SHP77 (cell line): ENCODE data around the gene SLC5A12.

ENCODE experiments used
- DNase-seq, 2 experiments: peaks; one replicate each; lab custom pipeline; 2025; lab: John Stamatoyannopoulos, UW

SLC5A12 gene

DNA sequence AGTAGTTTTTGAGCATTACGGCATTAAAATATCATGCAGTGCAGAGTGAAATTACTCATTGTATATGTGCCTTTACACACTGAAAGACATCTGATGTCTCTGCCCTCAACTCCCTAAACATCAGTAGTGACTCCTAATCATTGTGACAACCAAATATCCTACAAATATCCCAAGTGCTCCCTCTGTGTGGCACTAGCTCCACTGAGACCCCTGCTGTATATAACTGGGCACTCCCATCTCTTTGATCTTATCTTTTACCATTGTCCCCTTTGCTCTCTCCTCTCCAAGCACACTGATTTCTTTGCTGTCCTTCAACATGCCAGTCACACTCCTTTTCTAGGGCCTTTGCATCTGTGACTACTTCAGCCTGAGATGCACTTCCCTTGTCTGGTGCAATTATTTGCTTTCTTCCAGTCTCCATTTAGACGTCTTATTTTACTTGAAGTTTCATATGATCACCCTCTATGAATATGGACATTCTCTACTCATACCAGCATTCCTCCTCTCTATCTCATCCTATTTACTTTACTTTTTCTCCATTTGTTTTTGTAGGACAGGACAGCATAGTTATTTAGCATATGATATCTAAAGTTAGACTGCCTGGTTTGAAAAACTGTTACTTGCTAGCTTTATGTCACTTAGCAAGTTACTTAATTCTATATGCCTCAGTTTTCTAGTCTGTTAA, 2.4 kb downstream of the SLC5A12 start:
- no peak for DNase-seq

DNA sequence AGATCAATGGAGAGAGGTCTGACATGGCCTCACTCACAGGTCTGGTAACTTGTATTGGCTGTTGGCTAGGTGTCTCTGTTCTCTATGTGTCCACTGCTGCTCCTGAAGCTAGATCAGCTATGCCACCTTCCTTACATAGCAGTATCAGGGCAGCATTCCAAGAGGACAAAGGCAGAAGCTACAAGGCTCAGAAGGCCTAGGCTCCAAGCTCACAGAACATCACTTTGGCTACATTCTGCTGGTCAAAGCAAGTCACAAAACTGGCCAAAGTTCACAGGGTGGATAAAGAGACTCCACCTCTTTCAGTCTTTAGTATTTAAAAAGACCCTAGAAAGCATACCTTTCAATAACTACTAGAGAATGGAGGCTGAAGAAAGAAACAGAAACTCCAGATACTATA, 4.1 kb downstream of the SLC5A12 start:
- DNase-seq = no peak

DNA sequence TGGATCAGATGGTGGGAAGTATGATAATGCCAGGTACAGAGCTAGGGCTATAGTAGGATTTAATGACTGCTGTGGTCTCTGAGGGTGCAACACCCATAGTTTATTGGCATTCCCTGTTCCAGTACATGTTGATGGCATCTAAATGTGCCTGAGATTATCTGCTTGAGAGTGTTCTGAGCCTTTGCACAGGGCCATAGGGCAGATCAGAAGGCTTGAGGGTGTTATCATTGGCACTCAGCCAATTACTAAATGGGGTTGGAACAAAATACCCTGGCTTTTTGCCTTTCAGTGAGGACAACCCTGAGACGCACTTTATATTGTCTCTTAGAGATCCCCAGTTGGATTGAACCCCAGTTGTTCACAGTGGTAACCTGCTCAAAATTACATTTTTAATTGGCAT, 6.7 kb downstream of the SLC5A12 start:
- DNase-seq = no peak

DNA sequence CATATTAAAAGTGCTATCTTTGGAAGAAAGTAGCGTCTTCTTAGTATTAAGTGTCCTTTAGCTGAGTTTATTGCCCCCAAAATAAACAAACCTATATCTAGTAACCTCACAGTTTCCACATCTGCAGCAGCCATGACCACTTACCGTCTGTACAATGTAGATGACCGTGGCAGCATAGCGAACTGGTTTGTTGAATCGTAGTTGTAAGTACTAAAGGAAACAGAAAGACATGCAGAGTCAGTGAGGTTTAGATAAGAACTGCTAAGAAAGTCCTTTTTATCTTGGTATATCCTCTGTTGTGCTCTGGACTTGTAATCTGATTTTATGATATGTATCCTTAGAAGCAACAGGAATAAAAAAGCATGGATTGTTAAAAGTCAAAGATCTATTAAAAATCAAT, 9.4 kb downstream of the SLC5A12 start:
- no peak for DNase-seq

DNA sequence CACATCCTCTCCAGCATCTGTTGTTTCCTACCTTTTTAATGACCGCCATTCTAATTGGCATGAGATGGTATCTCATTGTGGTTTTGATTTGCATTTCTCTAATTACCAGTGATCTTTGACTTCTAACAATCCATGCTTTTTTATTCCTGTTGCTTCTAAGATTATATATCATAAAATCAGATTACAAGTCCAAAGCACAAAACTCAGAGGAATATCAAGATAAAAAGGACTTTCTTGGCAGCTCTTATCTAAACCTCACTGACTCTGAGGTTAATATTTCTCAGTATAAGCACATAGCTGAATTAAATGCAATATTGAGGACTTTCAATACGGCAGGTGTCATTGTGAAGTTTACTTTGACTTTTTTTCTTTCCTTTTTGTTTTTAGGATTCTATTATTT, 11.4 kb downstream of the SLC5A12 start:
- no peak for DNase-seq

DNA sequence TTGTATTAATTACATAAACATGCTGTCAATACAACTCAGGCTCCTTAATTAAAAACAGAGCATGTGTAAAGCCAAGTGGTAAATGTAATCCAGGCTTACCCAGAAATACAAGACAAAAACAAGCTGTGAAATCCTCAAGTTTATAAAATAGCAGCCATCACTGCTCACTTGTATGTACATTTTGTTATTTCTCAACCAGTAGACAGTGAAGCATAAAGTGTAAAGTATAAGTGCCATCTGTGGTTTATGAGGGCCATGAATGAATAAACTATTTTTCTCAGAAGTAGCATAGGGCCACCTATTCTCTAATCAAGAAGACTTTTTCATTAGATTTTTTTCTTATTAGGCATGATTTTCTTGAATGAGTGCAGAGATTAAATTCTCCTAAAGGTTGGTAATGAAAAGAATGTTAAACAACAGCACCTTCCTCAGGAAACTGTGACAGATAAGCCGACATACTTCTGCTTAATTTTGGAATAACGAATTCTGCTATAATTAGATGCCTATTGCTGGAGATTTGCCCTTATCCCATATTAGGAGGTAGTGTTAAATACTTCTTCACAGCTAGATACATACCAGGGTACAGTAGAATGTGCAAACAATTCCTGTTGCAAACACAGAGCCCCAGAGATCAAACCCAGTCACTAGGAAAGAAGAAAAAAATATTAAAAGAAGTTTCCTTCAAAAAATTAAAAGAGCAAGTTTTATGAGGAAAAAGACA, 13.0 kb downstream of the SLC5A12 start:
- DNase-seq = no peak

DNA sequence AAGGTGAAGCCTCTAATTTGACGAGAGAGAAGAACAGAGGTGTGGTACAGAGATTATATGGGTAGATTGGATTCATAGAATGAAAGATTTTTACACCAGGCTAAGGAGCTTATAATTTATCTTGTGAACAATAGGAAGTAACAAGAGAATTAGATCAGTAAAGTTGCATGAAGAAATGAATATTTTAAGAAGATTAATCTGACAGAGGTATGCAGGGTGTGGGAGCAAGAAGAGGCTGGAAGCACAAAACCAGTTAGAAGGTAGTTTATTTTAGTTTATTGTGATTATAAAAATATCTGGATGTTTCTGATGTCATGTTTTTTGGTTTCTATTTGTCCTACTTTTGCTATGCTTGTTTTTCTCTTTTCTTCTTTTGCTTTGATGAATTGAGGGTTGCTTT, 15.7 kb downstream of the SLC5A12 start:
- no peak for DNase-seq

DNA sequence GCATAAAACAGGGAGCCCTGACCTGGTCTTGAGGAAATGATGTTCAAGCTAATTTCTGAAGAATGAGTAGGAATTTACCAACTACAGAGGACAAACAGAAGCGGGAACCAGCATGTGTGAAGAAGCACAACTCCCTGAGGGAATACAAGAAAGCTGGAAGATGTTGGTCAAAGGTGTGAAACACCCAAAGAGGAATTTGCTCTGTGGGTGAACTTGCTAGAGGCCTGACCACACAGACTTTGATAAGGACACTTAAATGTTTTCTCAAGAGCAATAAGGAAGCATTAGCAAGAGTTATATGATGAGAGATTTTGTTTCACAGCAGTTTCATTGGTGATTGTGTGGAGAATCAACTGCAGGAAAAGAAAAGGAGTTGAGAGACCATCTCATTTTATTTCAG, 17.6 kb downstream of the SLC5A12 start:
- DNase-seq = no peak

DNA sequence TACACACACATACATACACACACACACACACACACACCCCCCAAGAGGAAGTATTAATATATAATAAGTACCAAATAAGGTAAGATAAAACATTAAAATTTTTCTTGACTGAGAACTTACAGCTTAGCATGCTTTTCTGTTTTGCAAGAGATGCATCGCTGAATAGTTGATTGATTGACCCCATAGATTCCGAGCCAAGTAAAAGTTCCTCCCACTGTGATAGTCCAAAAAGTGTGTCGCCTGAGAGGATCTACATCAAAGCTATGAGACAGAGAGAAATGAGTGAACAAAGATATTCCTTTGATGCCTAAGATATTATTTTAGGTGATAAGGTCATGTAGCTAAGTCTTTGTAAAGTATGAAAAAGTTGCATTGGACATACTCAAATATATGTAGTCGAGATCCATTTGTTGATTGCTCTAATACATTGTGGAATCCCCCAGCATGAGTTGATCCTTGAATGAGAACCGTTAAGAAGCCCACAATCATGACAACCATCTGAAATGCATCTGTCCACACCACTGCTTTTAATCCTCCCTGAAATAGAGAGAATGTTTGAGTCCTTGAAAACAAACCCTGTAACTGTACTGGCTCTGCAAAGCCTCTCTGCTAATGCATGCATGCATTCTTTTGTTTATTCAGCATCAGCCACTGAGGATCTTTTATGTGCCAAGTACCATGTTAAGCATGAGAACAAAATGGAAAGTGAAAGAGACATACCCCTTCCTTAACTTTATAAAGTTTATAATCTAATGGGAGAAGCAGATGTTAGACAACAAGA, 18.3 kb downstream of the SLC5A12 start:
- DNase-seq = no peak

DNA sequence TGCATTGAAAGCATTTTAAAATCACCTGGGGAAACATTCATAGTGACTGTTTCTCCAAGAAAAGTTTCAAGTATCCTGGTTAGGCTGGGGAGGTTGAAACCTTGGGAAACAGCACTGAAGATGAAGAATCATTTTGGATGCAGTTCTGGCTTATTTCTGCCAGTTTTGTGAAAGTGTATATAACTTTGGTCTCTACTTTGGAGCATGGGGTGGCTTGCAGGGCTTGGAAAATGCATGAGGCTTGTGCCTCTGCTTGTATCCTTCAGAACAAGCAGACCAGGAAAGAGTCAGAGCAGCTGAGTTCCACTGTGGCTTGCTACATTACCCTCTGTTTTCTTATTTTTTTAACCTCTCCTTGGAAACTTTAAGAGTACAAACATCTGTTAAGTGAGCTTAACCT, 19.5 kb downstream of the SLC5A12 start:
- no peak for DNase-seq

DNA sequence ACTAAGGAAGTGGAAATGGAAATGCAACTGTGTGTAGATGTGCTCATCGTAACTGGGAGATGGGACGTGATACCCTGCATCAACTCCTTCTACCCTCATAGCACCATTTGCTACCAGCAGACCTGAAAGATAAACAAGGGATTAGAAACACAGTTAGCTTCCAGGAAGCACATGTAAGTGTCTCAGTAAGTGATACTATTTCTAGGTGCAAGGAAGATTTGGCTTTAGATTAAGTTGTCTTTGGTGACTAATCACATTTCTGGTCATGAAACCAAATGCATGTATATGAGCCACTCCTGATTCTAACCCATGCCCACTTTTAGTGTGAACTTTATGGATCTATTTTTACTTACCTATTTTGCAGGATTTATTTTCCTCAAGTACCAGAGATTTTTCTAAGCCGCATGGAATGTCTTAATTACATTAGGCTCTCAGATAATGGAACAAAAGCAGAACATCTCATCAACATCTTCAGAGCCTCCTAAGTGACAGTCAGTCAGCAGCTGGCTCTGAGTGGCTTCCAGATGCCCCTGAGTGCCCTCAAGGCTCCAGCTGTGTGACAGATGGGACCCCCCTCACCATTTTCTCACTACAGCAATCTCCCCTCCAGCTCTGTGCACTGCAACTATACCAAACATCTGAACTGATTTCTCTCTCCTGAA, 21.2 kb downstream of the SLC5A12 start:
- no peak for DNase-seq

DNA sequence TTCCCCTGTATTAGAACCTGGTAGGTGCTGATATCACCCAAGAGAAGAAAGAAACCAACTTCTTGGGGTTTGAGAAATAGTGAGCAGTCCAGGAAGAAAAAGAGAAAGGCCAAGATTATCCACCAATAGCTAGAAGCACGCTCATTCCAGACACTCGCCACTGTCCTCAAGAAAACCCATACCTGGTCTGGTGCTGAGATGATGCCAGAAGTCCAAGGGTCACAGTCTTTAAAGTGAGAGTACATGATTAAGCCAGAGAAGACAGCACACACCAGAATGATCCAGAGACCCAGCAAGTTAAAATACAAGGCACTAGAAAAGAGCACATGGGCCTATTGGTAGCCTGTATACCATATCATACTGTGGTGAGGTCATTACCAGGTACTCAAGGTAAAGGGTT, 23.6 kb downstream of the SLC5A12 start:
- no peak for DNase-seq

DNA sequence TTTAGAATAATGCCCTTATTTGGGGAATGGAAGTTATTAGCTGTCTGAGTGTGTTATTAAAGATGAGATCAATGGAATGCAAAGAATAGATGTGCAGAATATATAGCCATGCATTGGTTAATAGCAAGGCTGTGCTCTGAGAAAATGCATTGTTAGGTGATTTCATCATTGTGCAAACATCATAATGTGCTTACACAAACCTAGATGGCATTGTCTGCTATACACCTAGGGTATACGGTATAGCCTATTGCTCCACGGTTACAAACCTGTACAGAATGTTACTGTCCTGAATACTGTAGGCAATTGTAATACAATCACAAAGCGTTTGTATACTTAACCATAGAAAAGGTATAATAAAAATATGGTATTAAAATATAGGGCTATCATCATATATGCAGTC, 25.5 kb downstream of the SLC5A12 start:
- no peak for DNase-seq

DNA sequence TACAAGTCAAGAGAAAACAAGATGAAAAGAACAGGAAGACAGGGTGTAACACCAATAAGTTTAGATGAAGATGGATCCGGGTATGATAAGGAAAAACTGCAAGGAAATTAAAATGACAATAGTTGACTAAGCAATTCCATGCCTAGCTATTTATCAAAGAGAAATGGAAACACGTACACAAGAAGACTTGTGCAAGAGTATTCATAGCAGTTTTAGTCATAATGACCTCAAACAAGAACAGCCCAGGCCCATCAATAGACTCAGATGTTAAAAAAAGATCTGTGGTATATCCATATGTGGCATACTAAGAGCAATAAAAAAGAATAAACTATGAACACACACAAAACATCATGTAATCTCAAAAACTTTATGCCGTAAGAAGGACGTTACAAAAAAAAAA, 33.2 kb downstream of the SLC5A12 start:
- DNase-seq = no peak

DNA sequence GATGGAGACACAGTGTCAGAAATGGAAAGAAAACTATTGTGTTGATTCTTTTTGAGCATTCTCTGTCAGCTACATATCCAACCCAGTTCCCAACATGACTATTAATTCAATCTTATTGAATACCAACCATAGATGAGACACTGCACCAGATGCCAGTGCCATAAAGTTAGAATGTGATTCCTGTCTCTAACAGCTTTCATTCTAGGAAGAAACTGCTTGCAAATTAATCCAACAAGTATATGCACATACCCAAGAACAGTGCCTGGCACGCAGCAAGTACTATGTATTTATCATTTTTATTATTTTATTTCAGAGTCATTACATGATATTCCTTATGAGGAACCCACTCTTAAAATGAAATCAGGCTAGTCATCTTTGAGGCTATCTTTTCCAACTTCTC, 34.5 kb downstream of the SLC5A12 start:
- DNase-seq = no peak

DNA sequence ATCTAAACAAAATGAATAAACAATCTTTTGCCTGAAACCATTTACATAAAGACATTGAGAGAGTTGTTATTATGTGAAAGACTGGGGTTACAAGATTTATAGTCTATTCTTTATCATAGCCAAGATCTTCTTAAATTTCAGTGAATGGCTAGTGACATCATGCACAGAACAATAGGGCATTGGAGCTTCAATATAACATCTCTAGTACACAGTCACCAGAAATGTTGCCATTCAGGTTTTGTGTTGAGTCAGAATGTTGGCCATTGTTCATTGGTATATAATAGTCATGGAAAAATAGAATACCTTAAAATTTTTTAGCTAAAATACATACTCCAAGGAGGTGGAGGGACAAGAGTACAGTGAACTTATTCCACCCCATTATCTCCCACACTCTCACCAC, 44.3 kb downstream of the SLC5A12 start:
- DNase-seq = no peak

DNA sequence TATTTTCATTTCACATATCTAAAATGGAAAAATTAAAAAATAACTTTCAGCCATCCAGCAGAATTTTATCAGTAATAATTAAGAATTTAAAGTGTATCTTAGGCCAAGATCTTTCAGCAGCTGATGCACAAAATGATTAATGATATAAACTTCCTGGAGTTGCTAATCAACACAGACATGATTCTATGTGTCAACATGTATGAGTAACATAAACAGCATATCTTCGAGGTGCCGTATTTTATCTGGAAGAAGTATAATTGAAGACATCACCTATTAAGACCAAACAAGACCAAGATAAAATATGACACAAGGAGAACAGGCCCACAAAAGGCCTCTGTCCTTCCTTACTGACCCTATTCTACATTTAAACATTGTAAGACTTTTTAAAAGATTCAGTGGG, 45.2 kb downstream of the SLC5A12 start:
- DNase-seq = no peak

DNA sequence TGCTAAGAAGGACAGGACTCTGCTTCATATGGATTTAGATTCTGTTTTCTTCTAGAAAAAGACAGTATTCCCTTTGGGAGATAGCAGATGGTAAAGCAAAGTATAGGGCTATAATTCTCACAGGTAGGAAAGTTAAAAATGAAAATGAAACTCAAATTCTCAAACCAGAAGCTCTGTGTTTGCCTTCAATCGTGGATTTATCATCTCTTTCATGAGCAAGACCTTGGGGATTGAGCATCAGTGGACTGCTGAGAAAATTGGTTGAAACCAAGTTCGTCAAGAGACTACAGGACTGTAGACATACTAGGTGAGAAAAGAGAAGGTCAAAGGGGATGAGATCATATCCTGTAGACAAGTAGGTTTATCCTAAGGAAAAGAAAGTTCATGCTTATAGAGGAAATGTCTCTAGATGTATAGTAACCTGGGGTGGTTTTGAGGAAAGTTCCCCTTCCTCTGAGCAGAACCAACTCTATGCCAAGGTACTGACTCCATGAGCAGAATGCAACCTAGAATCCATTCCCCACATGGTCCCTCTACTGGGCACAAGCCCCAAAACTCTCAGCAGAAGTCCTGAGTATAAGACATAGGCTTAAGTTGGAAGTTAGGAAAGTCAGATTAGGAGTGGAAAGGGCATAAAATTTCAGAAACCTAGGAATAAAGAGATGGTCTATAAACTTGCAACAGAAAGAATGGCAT, 46.5 kb downstream of the SLC5A12 start:
- no peak for DNase-seq

DNA sequence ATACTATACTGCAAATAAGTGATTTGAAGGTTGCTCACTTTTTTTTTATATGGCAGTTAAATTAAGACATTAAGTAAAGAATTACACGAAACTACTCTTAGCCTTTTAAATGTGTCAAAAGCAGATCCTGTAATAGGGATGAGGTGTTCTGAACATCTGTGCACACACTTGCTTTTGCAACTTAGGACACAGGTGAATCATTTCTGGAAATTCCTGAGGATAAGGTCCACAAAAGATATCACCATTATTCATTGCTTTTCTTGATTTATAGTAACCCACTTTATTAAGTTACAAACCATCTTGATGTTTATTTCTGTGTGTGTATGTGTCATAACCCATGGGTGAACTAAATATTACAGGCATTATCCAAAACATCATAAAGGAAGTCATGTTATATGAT, 55.9 kb downstream of the SLC5A12 start:
- DNase-seq = no peak

DNA sequence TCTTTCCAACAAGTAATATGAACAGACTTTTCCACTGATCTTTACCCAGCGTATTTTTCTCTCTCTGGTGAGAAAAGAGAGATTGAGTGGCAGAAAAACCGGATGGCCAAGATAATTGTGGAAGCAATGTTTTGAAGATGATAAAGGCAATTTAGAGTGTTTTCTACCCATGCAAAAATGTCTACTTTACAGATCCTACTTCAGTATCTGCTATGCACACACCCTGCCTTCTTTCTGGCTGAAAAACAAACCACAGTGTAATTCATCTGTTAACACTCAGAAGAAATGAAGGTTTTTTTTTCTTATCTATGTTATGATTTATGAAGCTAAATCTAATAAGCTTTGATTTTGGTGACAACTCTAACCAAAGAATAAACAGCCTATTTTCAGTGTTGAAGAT, 56.8 kb downstream of the SLC5A12 start:
- DNase-seq = no peak

DNA sequence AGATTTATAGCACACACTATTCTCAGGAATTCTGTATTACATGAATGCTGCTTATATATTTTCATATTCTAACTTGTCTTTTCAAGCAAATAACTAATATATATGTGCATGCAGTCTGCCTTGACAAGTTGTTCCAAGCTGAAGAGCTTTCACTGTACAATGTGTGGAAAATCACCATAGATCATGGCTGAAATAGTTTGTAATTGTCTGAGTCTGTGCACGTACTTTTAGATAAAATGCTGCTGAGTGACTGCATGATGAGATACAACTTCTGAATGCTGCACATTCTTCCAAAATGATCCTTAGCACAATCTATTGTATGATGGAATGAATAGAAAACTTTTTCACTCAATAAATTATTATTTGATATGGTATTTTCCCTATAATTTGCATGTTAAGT, 58.9 kb downstream of the SLC5A12 start:
- no peak for DNase-seq

DNA sequence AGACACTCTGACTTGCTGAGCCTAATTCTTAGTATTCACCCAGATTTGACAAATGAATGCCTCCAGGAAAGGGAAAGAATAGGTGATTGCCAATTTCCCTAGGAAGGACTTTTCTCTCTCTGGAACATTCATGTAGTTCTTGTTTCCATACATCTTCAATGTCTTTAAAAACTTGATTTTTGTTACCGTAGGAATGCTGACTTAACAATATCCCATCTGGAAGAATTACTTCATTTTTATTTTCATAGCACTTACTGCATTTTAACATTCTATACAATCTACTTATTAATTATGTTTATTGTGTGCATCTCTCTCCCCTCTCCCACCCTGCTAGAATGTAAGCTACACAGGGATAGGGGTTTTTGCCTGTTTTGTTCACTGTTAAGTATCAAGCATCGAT, 66.6 kb downstream of the SLC5A12 start:
- no peak for DNase-seq
